Thoracic aorta (tissue), 2 donors: ENCODE data around the gene MYO1E. TPM values are rescaled to one million over a fixed set of nuclear protein-coding genes. Genes with fewer than 3 reads are reported as not detected.
A peak's percentile ranks its signal among the peaks of the same experiment; 100 is the strongest.

Source experiments
- ATAC-seq: fragments of 150-250 bp; one replicate; pipeline ENCODE4 v1.8.0; 2017; ENCODE audit warnings: low read depth; ENCODE audit not compliant: insufficient number of reproducible peaks, low FRiP score
- DNase-seq: peaks from one replicate; pipeline ENCODE4 v3.0.0-alpha.2; 2020; ENCODE audit warnings: low spot score
- H3K27ac ChIP-seq, 2 donors: fragments of 200-600 bp; sonication (generic); 1 replicate in 1 of 2; 2 replicates in 1 of 2; pipeline ENCODE4 v1.5.1; 2016; ENCODE audit warnings: mild to moderate bottlenecking in 2 of 2, moderate library complexity in 2 of 2
- H3K27me3 ChIP-seq: fragments of 200-600 bp; sonication (generic); replicated peaks from 2 replicates; pipeline ENCODE4 v1.6.0; 2016; ENCODE audit warnings: mild to moderate bottlenecking; ENCODE audit not compliant: insufficient read depth
- H3K36me3 ChIP-seq: fragments of 200-600 bp; sonication (generic); one replicate; pipeline ENCODE4 v1.5.1; 2016
- H3K4me1 ChIP-seq, 2 donors: fragments of 200-600 bp; sonication (generic); 1 replicate in 1 of 2; 2 replicates in 1 of 2; pipeline versions ENCODE4 v1.5.1 to v1.6.0; 2016; ENCODE audit warnings: low read depth in 2 of 2, mild to moderate bottlenecking in 1 of 2; ENCODE audit not compliant: control insufficient read depth in 1 of 2
- H3K4me3 ChIP-seq: fragments of 200-600 bp; sonication (generic); 2 replicates; pipeline ENCODE4 v1.5.1; 2016; ENCODE audit warnings: mild to moderate bottlenecking
- H3K9me3 ChIP-seq: fragments of 200-600 bp; sonication (generic); 2 replicates; pipeline ENCODE4 v1.5.1; 2016
- CTCF ChIP-seq: fragments of 200-600 bp; sonication (generic); IDR thresholded peaks from one replicate; pipeline ENCODE4 v1.5.1; 2019; ENCODE audit warnings: antibody characterized with exemption
- total RNA-seq, 2 donors: library from RNA; depleted of rRNA; stranded (reverse); fragments of >200 nt; gene quantifications; one replicate each; pipeline versions ENCODE4 v1.1.0 to v1.2.3, GENCODE V29; 2016

The MYO1E gene
- total RNA-seq, 2 donors from 2014 or later = 56.2 to 121 TPM

GRCh38 chr15:59312205-59312604 lies 60.5 kb downstream of the MYO1E start:
- no peak for DNase-seq
- Histone ChIP-seq H3K4me1 (peaks cover 32 to 68% of the 10 kb centered on the region in 2 donors), H3K27me3 (no peaks in the 10 kb centered on the region), H3K4me3 (no peak overlapping the region), H3K27ac (no peak overlapping the region), H3K9me3 (no peaks in the 10 kb centered on the region), H3K36me3 (no peaks in the 10 kb centered on the region)
- ATAC-seq = no peak
- no peak for TF ChIP-seq CTCF

GRCh38 chr15:59311195-59311594 lies 61.5 kb downstream of the MYO1E start:
- DNase-seq (no peak), ATAC-seq (no peak)
- peaks cover 38 to 68% of the 10 kb centered on the region in 2 donors for H3K4me1 ChIP-seq
- H3K36me3 ChIP-seq = no peaks in the 10 kb centered on the region
- no peak overlapping the region for H3K4me3 ChIP-seq
- H3K27me3 ChIP-seq = no peaks in the 10 kb centered on the region
- TF ChIP-seq CTCF = no peak
- H3K9me3 ChIP-seq = no peaks in the 10 kb centered on the region
- H3K27ac ChIP-seq = no peak overlapping the region

GRCh38 chr15:59309405-59309804 lies 63.3 kb downstream of the MYO1E start:
- ATAC-seq (no peak), DNase-seq (no peak)
- H3K27me3 ChIP-seq = no peaks in the 10 kb centered on the region
- H3K4me3 ChIP-seq = no peak overlapping the region
- no peaks in the 10 kb centered on the region for H3K36me3 ChIP-seq
- peaks cover 35 to 67% of the 10 kb centered on the region in 2 donors for H3K4me1 ChIP-seq
- H3K9me3 ChIP-seq = no peaks in the 10 kb centered on the region
- TF ChIP-seq CTCF = no peak
- no peak overlapping the region for H3K27ac ChIP-seq

- Histone ChIP-seq H3K9me3 (no peaks in the 10 kb centered on the region), H3K36me3 (no peaks in the 10 kb centered on the region), H3K27ac (peak overlapping the region; percentile 45 to 61), H3K4me1 (peaks cover 22 to 51% of the 10 kb centered on the region in 2 donors), H3K27me3 (no peaks in the 10 kb centered on the region), H3K4me3 (peak overlapping the region; percentile 27)
- ATAC-seq (no peak), DNase-seq (no peak)
- no peak for TF ChIP-seq CTCF
These were observed 65.5 kb downstream of the MYO1E start for GRCh38 chr15:59307165-59307537.

- H3K27ac ChIP-seq = peak overlapping the region; percentile 45 to 61
- H3K9me3 ChIP-seq = no peaks in the 10 kb centered on the region
- DNase-seq = no peak
- peak overlapping the region; percentile 27 for H3K4me3 ChIP-seq
- TF ChIP-seq CTCF = no peak
- ATAC-seq = peak; percentile 41
- peaks cover 22 to 48% of the 10 kb centered on the region in 2 donors for H3K4me1 ChIP-seq
- H3K36me3 ChIP-seq = no peaks in the 10 kb centered on the region
- H3K27me3 ChIP-seq = no peaks in the 10 kb centered on the region
These were observed 66.0 kb downstream of the MYO1E start for GRCh38 chr15:59306520-59307164.
